CD4-positive, alpha-beta T cell treated with Interleukin-17A for 1 hour (primary cell): Measurements from ENCODE around the gene NUP85.
"Not testable (repeated sequence)": the region's sequence is repeated elsewhere in the genome, so short reads cannot be mapped to it uniquely, and the experiment has no call there.

Source experiments
- DNase-seq: peaks from one replicate; pipeline ENCODE4 v3.0.0-alpha.2; 2020

Gene NUP85, protein sequence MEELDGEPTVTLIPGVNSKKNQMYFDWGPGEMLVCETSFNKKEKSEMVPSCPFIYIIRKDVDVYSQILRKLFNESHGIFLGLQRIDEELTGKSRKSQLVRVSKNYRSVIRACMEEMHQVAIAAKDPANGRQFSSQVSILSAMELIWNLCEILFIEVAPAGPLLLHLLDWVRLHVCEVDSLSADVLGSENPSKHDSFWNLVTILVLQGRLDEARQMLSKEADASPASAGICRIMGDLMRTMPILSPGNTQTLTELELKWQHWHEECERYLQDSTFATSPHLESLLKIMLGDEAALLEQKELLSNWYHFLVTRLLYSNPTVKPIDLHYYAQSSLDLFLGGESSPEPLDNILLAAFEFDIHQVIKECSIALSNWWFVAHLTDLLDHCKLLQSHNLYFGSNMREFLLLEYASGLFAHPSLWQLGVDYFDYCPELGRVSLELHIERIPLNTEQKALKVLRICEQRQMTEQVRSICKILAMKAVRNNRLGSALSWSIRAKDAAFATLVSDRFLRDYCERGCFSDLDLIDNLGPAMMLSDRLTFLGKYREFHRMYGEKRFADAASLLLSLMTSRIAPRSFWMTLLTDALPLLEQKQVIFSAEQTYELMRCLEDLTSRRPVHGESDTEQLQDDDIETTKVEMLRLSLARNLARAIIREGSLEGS

DNA sequence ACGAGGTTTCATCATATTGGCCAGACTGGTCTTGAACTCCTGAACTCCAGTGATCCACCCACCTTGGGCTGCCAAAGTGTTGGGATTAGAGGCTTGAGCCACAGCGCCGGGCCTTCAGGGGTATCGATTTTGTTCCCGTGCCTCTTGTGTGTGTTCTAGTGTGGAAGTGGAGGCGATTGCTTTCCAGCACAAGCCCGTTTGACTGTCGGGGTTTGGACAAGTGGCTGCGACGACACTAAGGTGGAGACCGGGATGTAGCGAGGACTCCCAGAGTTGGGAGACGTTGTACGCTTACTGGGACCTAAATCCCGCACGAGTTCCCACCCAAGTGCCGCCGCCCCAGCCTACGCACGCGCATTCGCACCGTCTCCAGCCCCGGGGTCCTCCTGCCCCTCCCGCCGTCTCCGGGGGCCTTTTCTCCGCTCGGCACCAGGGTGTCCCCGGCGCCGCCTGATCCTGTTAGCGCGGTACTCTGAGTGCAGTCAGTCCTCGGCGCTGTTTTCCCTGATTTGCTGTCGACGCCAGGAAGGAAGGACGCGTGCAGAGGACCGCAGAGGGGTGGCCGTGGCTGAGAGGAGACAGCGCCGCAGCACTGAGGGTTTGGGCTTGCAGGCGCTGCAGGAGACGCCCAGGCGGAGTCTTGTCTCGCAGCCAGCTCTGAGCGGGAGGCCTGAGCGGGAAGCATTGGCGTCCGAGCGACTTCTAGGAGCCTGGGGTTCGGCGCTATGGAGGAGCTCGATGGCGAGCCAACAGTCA lies at the start of gene NUP85:
Gene NUP85, plus strand, starts transcription at position 643 of the 756 bp plus-strand sequence. Its CDS starts 83 bp downstream, at position 726.
- DNase-seq: peak; percentile 91

DNA sequence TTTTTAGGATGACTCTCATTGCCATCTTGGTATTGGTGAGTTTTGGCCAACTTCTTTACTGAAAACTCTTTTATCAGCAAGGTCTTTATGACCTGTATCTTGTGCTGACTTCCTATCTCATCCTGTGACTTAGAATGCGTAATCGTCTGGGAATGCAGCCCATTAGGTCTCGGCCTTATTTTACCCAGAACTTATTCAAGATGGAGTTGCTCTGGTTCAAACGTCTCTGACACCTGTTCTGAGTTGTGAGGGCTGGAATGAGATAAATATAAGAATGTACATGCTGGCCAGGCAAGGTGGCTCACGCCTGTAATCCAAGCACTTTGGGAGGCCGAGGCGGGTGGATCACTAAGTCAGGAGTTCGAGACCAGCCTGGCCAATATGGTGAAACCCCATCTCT lies 47.0 kb upstream of the NUP85 start:
- DNase-seq: not testable (repeated sequence)

DNA sequence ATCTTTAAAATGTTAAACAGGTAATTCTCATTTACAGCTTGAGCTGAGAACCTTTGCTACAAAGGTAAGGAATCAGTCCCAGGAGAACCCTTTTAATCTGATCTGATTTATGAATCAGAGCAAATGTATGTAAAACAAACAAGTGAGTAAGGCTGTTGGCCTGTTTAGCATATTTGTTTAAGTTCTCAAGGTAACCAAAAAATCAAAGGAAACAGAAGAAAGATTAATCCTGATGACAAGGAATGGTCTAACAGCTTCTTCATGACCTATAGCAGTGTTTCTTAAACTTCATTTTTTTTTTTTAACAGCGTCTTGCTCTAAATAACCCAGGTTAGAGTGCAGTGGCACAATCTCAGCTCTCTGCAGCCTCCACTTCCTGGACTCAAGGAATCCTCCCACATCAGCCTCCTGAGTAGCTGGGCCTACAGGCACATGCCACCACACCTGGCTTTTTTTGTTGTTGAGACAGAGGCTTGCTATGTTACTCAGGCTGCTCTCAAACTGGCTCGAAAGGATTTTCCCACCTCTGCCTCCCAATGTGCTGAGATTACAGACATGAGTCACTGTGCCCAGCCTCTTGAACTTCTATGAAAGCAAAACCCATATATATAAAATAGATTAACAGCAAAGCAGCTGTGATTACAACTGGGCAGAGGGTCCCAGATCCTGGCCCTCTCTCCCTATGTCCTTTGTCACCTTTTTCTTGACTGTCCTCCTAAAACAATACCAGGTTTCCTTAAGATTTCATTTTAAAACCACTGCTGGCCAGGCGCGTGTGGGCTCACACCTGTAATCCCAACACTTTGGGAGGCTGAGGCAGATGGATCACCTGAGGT lies 46.1 kb upstream of the NUP85 start:
- no peak for DNase-seq

DNA sequence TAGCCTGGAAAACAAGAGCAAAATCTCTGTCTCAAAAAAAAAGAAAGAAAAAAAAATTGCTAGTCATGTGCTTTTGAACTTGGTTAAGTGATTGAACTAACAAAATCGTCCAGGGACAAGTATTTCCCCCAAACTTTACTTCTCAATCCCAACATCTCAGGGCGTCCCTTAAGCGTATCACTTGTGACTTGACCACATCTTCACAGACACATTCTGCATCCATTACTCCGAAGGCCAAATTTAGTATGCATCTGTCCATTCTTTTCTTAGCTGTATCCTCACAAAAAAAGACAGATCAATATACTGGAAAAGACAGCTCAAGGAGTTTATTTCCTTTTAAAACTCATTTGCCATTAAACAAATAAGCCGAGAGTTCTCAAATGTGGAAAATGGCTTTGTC lies 45.3 kb upstream of the NUP85 start:
- no peak for DNase-seq

- DNase-seq: no peak
Measured at GRCh38 chr17:75163074-75163473, 42.4 kb upstream of the NUP85 start.

- not testable (repeated sequence) for DNase-seq
Measured at GRCh38 chr17:75164606-75165005, 40.9 kb upstream of the NUP85 start.

DNA sequence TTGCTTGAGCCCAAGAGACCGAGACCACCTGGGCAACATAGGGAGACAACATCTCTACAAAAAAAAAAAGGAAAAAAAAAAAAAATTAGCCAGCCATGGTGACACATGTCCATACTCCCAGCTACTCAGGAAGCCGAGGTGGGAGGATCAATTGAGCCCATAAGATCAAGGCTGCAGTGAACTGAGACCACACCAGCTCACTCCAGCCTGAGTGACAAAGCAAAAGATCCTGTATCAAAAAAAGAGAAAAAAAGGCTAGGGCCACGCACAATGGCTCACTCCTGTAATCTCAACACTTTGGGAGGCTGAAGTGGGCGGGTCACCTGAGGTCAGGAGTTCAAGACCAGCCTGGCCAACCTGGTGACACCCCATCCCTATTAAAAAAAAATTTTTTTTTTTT lies 36.5 kb upstream of the NUP85 start:
- DNase-seq: no peak

DNA sequence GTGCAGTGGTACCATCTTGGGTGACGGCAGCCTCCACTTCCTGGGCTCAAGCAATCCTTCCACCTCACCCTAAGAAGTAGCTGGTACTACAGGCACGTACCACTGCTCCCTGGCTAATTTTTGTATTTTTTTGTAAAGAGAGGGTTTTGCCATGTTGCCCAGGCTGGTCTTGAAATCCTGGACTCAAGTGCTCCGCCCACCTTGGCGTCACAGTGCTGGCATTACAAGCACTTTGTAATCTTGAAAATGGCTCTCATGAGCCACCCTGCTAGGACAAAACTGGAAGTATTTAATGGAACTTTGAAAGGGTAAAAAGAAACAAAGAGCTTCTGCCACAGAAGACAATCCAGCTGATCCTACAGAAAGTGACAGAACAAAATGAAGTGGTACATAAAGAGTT lies 32.0 kb upstream of the NUP85 start:
- DNase-seq: no peak

DNA sequence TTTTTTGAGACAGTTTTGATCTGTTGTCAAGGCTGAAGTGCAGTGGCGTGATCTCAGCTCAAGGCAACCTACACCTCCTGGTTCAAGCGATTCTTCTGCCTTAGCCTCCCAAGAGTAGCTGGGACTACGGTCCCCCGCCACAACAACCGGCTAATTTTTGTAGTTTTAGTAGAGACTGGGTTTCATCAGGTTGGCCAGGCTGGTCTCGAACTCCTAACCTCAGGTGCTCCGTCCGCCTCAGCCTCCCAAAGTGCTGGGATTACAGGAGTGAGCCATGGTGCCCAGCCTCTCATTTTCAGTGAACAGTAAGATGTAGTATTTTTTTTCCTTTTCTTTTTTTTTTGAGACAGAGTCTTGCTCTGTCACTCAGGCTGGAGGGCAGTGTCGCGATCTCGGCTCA lies 30.5 kb upstream of the NUP85 start:
- no peak for DNase-seq

DNA sequence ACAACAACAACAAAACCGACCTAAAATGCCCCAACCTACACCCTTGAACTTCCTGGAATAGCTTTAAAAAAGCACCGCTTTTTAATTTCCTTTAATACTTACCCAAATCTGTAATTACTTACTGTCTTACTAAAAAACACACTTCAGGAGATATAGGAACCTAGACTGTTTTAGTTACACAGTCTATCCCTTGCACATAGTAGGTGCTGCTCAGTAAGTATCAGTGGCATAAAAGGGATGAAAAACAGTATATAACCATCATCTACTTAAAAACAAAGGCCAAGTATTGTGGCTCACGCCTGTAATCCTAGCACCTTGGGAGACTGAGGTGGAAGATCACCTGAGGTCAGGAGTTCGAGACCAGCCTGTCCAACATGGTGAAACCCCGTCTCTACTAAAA lies 28.9 kb upstream of the NUP85 start:
- no peak for DNase-seq

- no peak for DNase-seq
Measured at GRCh38 chr17:75178453-75178852, 27.0 kb upstream of the NUP85 start.

GRCh38 chr17:75181110-75181509 lies 24.4 kb upstream of the NUP85 start:
- DNase-seq: no peak

- DNase-seq: peak; percentile 66
Measured at GRCh38 chr17:75181608-75182318, 23.7 kb upstream of the NUP85 start.

DNA sequence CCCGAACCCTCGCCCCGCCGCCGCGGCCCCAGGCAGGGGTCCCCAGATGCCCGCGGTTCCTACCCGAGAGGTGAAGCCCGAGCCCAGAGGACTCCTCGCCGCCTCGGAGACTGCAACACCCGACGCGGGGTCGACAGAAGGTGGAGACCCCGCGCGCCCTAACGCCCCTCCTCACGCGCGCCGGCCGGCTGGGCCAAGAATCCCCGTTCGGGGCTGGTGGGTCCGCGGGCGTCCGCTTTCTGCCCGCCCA lies 23.2 kb upstream of the NUP85 start:
- DNase-seq: no peak

GRCh38 chr17:75182569-75183436 lies 22.7 kb upstream of the NUP85 start, which contains the start of gene SUMO2:
TSS of gene SUMO2 (minus strand) at chr17:75182959. CDS start at chr17:75182834, 125 bp downstream.
- peak; percentile 96 for DNase-seq

GRCh38 chr17:75183999-75184884 lies 21.2 kb upstream of the NUP85 start:
- DNase-seq: no peak

DNA sequence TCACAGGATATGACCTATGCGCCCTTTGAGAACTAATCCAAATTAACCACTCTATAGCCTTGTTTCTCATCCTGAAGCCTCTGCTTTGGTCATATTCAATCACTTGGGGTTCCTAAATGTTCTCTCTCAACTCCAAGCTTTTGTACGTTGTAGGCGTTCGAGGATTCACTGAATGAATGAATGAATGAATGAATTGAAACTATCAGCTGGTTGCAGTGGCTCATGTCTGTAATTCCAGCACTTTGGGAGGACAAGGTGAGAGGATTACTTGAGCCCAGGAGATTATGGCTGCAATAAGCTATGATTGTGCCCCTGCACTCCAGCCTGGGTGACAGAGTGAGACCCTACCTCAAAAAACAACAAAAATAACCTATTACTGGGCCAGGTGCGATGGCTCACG lies 16.9 kb upstream of the NUP85 start:
- no peak for DNase-seq

GRCh38 chr17:75191584-75191983 lies 13.9 kb upstream of the NUP85 start:
- no peak for DNase-seq

DNA sequence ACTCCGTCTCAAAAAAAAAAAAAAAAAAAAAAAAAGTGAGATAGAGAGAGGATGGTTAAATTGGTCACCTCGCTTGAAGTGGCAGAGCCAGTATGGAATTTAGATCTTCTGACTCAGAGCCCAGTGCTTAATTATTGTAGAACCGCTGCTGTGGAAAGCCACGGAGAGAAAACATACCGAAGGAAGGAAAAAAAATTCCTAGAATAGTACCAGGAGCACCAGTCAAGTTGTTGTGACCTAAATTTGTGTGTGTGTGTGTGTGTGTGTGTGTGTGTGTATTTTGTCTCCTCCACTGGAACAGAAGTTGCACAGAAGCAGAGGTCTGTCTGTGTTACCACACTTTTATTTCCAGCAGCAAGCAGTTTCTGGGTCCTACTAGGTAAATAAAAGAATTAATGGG lies 10.6 kb upstream of the NUP85 start:
- DNase-seq: no peak
